ENCODE data around the gene ZFY. TPM values are rescaled to one million over a fixed set of nuclear protein-coding genes. Genes with fewer than 3 reads are reported as not detected.

The ZFY gene
- total and polyA plus RNA-seq, 2 of the 8 experiments (the other 6 are each of a cell fraction or from before 2014, with no cell fraction given) = 1.5 to 8.9 TPM

GRCh38 chrY:2934861-2935715, at the start of gene ZFY (continued):
- TF ChIP-seq TCF12 (IDR thresholded peaks at IDR 0.05; ENCODE audit: low read depth, low read length) = no peak
- no peak for TF ChIP-seq KDM1A (IDR thresholded peaks at IDR 0.05; ENCODE audit: borderline replicate concordance, low read length)
- no peak for TF ChIP-seq MAFK (IDR thresholded peaks at IDR 0.05; ENCODE audit: low read depth, low read length)
- TF ChIP-seq TBP (IDR thresholded peaks at IDR 0.05; ENCODE audit: low read depth, low read length) = no peak
- TF ChIP-seq SIN3A (conservative IDR thresholded peaks at IDR 0.05 in 1 of 2, IDR thresholded peaks at IDR 0.05 in 1 of 2; ENCODE audit: low read depth in 1 of 2, low read length in 2 of 2) = no peak
- TF ChIP-seq SP2 (IDR thresholded peaks at IDR 0.05; ENCODE audit: low read length) = no peak
- TF ChIP-seq RBBP5 (IDR thresholded peaks at IDR 0.05; ENCODE audit: borderline replicate concordance, low read depth, low read length) = peak; percentile 25; the same call in 1 of the 2 replicates
- peak; percentile 84 for TF ChIP-seq PHF8 (conservative IDR thresholded peaks at IDR 0.05; ENCODE audit: low read depth, low read length)

Data from H1 (cell line).